ENCODE measurements around the gene TLR10.

GRCh38 chr4:38734911-38735310 is 47.9 kb downstream of the TLR10 start:
- TF ChIP-seq CTCF (IDR thresholded peaks at IDR 0.05; ENCODE audit: low read depth, low read length) (no peak), POLR2A (IDR thresholded peaks at IDR 0.05; ENCODE audit: extremely low read depth, insufficient read length) (no peak), MYC (IDR thresholded peaks at IDR 0.05; ENCODE audit: low read depth, low read length) (no peak)
- TF ChIP-seq, protein P1, sequence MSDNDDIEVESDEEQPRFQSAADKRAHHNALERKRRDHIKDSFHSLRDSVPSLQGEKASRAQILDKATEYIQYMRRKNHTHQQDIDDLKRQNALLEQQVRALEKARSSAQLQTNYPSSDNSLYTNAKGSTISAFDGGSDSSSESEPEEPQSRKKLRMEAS (IDR thresholded peaks at IDR 0.05; ENCODE audit: low read depth, low read length): no peak

All from NB4 (cell line).